BJ (cell line): ENCODE data around the gene WDR59. TPM values are rescaled to one million over a fixed set of nuclear protein-coding genes. Genes with fewer than 3 reads are reported as not detected.

ENCODE experiments used
- CTCF ChIA-PET: fragments of 350-600 bp; formaldehyde crosslinking; extraction: SDS; loops from one replicate; lab custom pipeline; 2021; ENCODE audit warnings: antibody characterized with exemption, inconsistent platforms; lab: Yijun Ruan, JAX
- POLR2A ChIA-PET: fragments of 300-600 bp; sonication (Branson Sonifier 250); formaldehyde crosslinking; extraction: SDS; loops from one replicate; lab custom pipeline; 2021; ENCODE audit warnings: antibody characterized with exemption; lab: Charles Lee
- DNase-seq: peaks from one replicate; pipeline ENCODE4 v3.0.0-alpha.2; 2011; ENCODE audit warnings: low read depth
- H3K27me3 ChIP-seq: 2 replicates; pipeline ENCODE4 v1.6.0; 2011; ENCODE audit warnings: low read length; ENCODE audit not compliant: control insufficient read depth, insufficient read depth
- H3K36me3 ChIP-seq: 2 replicates; pipeline ENCODE4 v1.5.1; 2011; ENCODE audit warnings: low read length; ENCODE audit not compliant: control insufficient read depth, insufficient read depth
- H3K4me3 ChIP-seq: 2 replicates; pipeline ENCODE4 v1.5.1; 2011; ENCODE audit warnings: low read depth, mild to moderate bottlenecking, control low read depth, low read length
- CTCF ChIP-seq: IDR thresholded peaks from 2 replicates; pipeline ENCODE4 v1.5.1; 2011; ENCODE audit warnings: low read depth, mild to moderate bottlenecking, control low read depth, inconsistent platforms, low read length, moderate library complexity; ENCODE audit not compliant: insufficient read depth
- polyA plus RNA-seq: library from polyadenylated mRNA; depleted of rRNA; stranded (reverse); fragments of >200 nt; gene quantifications from 2 replicates; pipeline ENCODE4 v1.2.3, GENCODE V29; 2011

The WDR59 gene
- polyA plus RNA-seq, 1 experiment = 47.5 TPM

DNA sequence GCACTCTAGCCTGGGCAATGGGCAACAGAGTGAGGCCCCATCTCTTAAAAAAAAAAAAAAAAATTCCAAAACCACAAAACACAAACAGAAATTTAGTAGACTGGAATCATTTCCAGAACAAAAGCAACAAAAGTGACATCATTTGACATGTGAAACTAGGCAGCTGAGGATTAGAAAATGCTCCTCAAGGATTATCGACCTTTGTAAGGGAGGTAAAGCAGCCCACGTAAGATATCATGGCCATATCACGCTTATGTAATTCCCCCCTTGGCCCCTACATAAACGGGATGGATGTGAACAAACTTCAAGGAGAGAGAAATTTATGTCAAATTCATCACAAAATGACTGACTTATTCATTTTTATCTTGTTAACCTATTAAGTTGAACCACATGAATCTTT lies 83.3 kb downstream of the WDR59 start:
- CTCF ChIA-PET = no interaction called here
- no peak for DNase-seq

GRCh38 chr16:74899816-74900215 lies 85.1 kb downstream of the WDR59 start:
- no peak for TF ChIP-seq CTCF
- Histone ChIP-seq H3K4me3 (no peak overlapping the region), H3K36me3 (no peaks in the 10 kb centered on the region), H3K27me3 (no peaks in the 10 kb centered on the region)
- DNase-seq = no peak
- CTCF ChIA-PET = no interaction called here
- POLR2A ChIA-PET = no interaction called here

More for the DNA sequence above, 83.3 kb downstream of the WDR59 start:
- TF ChIP-seq CTCF = no peak
- H3K36me3 ChIP-seq = no peaks in the 10 kb centered on the region
- POLR2A ChIA-PET = no interaction called here
- H3K4me3 ChIP-seq = no peak overlapping the region
- no peaks in the 10 kb centered on the region for H3K27me3 ChIP-seq

- no peak overlapping the region for H3K4me3 ChIP-seq
- no peak for TF ChIP-seq CTCF
- H3K36me3 ChIP-seq = no peaks in the 10 kb centered on the region
- ChIA-PET CTCF (interaction anchor here (0.7 kb wide), 1 partner anchor 10 kb away, joined by 3 read pairs; no protein-coding TSS in a partner anchor), POLR2A (no interaction called here)
- H3K27me3 ChIP-seq = no peaks in the 10 kb centered on the region
- DNase-seq = no peak
Observed at GRCh38 chr16:74898659-74899058, 86.3 kb downstream of the WDR59 start.

DNA sequence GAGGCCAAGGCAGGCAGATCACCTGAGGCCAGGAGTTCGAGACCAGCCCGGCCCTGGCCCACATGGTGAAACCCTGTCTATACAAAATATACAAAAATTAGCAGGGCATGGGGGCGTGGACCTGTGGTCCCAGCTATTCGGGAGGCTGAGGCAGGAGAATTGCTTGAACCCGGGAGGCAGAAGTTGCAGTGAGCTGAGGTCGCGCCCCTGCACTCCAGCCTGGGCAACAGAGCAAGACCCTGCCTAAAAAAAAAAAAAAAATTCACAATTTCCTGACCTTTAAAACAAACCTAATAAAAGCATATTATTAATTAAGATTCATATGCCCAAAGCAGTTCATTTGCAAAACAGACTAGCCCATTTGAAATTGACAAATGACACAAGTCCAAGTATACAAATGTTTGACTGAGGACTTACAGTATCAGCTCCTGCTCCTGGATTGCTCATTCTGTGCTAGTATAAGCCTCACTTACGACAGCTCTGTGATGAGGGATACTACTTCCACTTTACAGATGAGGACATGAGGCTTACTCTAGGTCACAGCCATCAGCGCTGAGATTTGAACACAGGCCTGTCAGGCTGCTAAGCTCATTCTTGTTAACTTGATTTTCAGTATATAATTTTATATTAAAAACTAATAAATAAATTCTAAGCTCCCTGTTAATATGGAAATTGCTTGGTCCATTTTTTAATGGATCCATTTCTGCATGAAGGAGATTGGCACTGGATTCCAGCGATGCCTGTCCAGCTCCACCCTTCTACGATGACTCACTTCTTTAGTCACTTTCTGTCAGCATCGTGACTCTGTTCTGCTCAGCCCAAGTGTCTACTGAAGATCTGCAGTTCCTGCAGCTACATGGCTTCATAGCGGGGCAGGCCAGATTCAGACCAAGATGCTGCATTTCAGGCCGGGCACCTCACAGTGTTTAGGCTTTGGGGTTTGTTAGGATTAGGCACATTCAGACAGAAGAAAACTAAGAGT lies 88.2 kb downstream of the WDR59 start:
- no peak for DNase-seq
- TF ChIP-seq CTCF = no peak
- no peaks in the 10 kb centered on the region for H3K27me3 ChIP-seq
- H3K36me3 ChIP-seq = peaks cover 5% of the 10 kb centered on the region; the same call in 1 of the 2 replicates
- H3K4me3 ChIP-seq = no peak overlapping the region
- ChIA-PET CTCF (interaction anchor here (0.7 kb wide), 2 partner anchors 34 to 264 kb away, joined by 3 read pairs; no protein-coding TSS in a partner anchor), POLR2A (interaction anchor here (0.5 kb wide), 1 partner anchor 26 kb away, joined by 3 read pairs; no protein-coding TSS in a partner anchor)

DNA sequence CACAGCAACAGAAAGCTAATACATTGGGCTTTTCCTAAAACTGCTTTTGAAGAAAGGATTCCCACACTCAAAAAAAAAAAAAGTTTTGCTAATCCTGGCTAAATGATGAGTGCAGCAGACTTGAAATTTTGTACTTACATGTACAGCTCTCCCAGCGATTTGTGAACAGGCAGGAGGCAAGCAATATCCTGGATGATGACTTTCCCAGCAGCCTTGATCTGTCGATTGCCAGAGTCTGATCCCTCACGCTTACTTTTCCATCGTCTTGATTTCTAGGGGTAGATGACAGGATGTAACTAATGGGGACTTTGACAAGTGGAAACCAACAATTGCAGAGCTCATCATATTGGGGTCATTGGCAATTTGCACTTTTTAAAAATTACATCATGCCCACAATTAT lies 91.4 kb downstream of the WDR59 start:
- CTCF ChIA-PET = interaction anchor here (0.6 to 1.7 kb wide), 3 partner anchors 10 to 103 kb away, joined by 3 to 4 read pairs (median 4); no protein-coding TSS in a partner anchor
- POLR2A ChIA-PET = no interaction called here
- no peak for TF ChIP-seq CTCF
- H3K36me3 ChIP-seq = peaks cover 6% of the 10 kb centered on the region
- H3K4me3 ChIP-seq = no peak overlapping the region
- H3K27me3 ChIP-seq = no peaks in the 10 kb centered on the region
- DNase-seq = no peak
